ENCODE measurements around the gene PRPF6. TPM values are rescaled to one million over a fixed set of nuclear protein-coding genes. Genes with fewer than 3 reads are reported as not detected.

Gene PRPF6
- total and polyA plus RNA-seq, 10 donors, result 39.9 to 71.1 (median 60.8) TPM

DNA sequence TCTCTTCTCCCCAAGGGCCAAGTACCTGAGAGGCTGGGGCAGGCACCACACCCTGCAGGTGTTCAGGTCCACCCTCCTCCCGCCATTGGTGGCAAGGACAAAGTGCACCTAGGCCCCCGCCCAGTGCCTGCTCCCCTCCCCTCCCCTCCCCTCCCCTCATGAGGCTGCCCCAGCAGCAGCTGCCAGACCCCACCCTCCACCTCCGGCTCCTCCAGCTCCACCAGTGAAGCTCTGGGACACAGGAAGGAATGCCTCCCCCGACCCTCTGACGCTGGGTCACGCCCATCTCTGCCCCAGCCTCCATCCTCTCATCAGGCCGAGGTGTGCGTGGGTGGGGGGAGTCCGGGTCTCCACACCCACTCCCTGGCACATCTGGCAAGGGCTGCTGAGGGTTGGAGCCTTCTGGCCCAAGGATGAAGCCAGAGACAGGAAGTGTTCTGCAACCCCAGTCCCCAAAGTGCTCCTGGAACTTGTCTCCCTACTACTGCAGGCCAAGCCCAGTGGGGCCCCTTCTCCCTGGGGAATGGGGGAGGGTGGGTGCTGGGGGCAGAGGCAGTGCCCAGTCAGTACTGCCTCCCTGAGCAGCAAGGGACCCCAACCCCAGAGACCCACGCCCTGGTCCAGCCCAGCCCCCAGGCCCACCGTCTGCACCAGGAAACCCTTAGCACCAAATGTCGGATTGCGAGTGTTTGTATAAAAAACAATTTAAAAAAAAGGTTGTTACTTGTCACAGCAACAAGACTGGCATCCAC lies 23.1 kb upstream of the PRPF6 start:
- Histone ChIP-seq H3K36me3 (peaks cover 0 to 47% (median 33%) of the 10 kb centered on the region in 6 donors), H3K9me3 (no peaks in the 10 kb centered on the region), H3K4me1 (peaks cover 25 to 53% (median 45%) of the 10 kb centered on the region in 6 donors), H3K27me3 (replicated peaks in 1 of 7) (no peaks in the 10 kb centered on the region), H3K27ac (peak overlapping the region in 5 of 8 donors; percentile 65 to 96 (median 92)), H3K4me3 (peak overlapping the region in 2 of 8 donors; percentile 96 to 99)
- intact Hi-C loops (cut with DNase I; ENCODE audit: low total_unique reads), result no loop called here
- peak; percentile 79 for DNase-seq
- 47 to 64% (median 55%) methylated on average over 11 to 13 of the region's 13 CpGs for WGBS, 5 donors
- TF ChIP-seq, protein P1, sequence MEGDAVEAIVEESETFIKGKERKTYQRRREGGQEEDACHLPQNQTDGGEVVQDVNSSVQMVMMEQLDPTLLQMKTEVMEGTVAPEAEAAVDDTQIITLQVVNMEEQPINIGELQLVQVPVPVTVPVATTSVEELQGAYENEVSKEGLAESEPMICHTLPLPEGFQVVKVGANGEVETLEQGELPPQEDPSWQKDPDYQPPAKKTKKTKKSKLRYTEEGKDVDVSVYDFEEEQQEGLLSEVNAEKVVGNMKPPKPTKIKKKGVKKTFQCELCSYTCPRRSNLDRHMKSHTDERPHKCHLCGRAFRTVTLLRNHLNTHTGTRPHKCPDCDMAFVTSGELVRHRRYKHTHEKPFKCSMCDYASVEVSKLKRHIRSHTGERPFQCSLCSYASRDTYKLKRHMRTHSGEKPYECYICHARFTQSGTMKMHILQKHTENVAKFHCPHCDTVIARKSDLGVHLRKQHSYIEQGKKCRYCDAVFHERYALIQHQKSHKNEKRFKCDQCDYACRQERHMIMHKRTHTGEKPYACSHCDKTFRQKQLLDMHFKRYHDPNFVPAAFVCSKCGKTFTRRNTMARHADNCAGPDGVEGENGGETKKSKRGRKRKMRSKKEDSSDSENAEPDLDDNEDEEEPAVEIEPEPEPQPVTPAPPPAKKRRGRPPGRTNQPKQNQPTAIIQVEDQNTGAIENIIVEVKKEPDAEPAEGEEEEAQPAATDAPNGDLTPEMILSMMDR (IDR thresholded peaks at IDR 0.05 in 8 of 11, conservative IDR thresholded peaks at IDR 0.05 in 3 of 11), result no peak
- TF ChIP-seq POLR2AphosphoS5 (IDR thresholded peaks at IDR 0.05), result peak in 1 of 3 donors; percentile 17
- TF ChIP-seq POLR2A (IDR thresholded peaks at IDR 0.05), result no peak

DNA sequence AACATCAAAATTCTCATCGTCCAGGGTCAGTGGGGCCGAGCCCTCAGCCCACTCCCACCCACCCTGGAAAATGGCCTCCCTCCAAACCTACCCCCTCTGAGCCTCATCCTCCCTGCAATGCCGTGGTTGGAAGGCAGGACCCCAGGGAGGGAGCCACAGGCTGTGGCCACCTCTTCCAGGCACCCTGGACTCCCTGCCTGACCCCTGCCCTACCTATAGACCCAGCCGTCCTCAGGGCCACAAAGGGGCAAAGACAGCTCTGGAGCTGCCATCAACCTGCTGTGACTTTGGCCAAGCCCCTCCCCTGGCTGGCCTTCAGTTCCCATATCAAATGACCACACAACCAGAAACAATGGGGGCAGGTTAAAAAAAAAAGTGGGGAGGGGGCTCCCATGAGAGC lies 22.5 kb upstream of the PRPF6 start:
- no peak overlapping the region for H3K4me3 ChIP-seq
- peaks cover 0 to 51% (median 39%) of the 10 kb centered on the region in 6 donors for H3K36me3 ChIP-seq
- no peaks in the 10 kb centered on the region for H3K27me3 ChIP-seq (replicated peaks in 1 of 7)
- 80 to 88% (median 81%) methylated on average over 3 to 4 of the region's 4 CpGs for WGBS, 5 donors
- H3K4me1 ChIP-seq, result peaks cover 24 to 47% (median 40%) of the 10 kb centered on the region in 6 donors
- H3K27ac ChIP-seq, result peak overlapping the region in 2 of 8 donors; percentile 93 to 96
- no peak for DNase-seq
- TF ChIP-seq, protein P1 (IDR thresholded peaks at IDR 0.05 in 8 of 11, conservative IDR thresholded peaks at IDR 0.05 in 3 of 11), result no peak
- TF ChIP-seq POLR2AphosphoS5 (IDR thresholded peaks at IDR 0.05) (no peak), POLR2A (IDR thresholded peaks at IDR 0.05) (no peak)
- no peaks in the 10 kb centered on the region for H3K9me3 ChIP-seq
- intact Hi-C loops (cut with DNase I; ENCODE audit: low total_unique reads), result no loop called here

DNA sequence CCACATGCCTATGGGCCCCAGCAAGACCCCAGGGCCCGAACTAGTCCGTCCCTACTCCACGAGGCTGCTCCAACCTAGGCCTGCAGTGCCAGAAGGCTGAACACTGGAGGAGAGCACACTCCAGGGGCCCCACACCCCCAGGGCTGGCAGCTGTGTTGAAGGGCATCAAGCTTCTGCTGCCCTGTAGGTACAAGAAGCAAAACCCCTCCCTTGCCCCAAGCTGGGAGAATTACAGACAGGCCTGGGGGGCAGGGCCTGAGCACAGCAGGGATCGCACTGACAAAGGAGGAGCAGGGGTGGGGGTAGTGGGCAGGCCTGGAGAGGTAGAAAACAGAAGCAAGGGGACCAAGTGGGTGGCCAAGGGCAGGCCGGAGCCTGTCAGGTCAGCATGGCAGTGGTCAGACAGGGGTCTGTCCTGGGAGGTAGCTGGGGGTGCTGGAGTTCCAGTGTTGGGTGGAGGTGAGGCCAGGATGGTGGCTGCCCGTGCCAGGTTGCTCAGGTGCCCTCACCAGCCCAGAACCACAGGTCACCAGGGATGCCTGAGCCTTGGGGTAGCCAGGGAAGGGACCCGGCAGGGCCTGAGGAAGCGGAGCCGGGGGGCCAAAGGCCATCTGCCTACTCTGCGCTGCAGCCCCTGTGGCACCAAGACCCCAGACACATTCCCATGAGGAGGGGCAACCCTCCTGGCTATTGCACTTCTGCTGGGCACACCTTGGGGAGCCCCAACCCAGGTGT lies 21.8 kb upstream of the PRPF6 start:
- TF ChIP-seq POLR2A (IDR thresholded peaks at IDR 0.05) (no peak), POLR2AphosphoS5 (IDR thresholded peaks at IDR 0.05) (no peak)
- TF ChIP-seq, protein P1 (IDR thresholded peaks at IDR 0.05 in 8 of 11, conservative IDR thresholded peaks at IDR 0.05 in 3 of 11), result no peak
- H3K36me3 ChIP-seq, result peaks cover 0 to 57% (median 45%) of the 10 kb centered on the region in 6 donors
- no peak overlapping the region for H3K27ac ChIP-seq
- WGBS, 5 donors, result 84 to 94% (median 90%) methylated on average over 7 to 10 of the region's 10 CpGs
- intact Hi-C loops (cut with DNase I; ENCODE audit: low total_unique reads), result no loop called here
- peaks cover 17 to 40% (median 33%) of the 10 kb centered on the region in 6 donors for H3K4me1 ChIP-seq
- no peak for DNase-seq
- no peaks in the 10 kb centered on the region for H3K27me3 ChIP-seq (replicated peaks in 1 of 7)
- H3K9me3 ChIP-seq, result no peaks in the 10 kb centered on the region
- H3K4me3 ChIP-seq, result no peak overlapping the region

DNA sequence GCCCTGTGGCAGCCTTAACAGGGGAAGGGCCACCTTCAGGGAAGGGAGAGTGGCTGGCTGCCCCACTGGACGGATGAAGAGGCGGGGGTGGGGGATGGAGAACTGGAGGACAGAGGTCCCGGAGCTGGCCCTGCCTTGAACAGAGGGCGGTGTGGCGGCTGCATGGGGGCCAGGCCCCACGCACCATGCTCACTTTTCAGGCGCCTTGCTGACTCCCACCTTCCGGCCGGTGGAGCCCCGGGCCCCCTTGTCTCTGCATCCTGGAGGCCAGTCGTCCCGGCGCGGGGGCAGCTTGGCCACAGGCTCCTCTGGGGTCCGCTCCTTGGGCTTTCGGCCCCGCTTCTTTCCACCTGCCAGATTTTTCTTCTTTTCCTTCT lies 21.2 kb upstream of the PRPF6 start:
- TF ChIP-seq, protein P1 (IDR thresholded peaks at IDR 0.05 in 8 of 11, conservative IDR thresholded peaks at IDR 0.05 in 3 of 11), result no peak
- TF ChIP-seq POLR2AphosphoS5 (IDR thresholded peaks at IDR 0.05), result peak in 1 of 3 donors; percentile 21
- Histone ChIP-seq H3K4me3 (no peak overlapping the region), H3K36me3 (peaks cover 0 to 63% (median 50%) of the 10 kb centered on the region in 6 donors), H3K27me3 (replicated peaks in 1 of 7) (no peaks in the 10 kb centered on the region), H3K9me3 (no peaks in the 10 kb centered on the region), H3K27ac (no peak overlapping the region), H3K4me1 (peaks cover 12 to 34% (median 28%) of the 10 kb centered on the region in 6 donors)
- DNase-seq, result no peak
- 92 to 97% (median 95%) methylated on average over 11 to 17 of the region's 17 CpGs for WGBS, 5 donors
- intact Hi-C loops (cut with DNase I; ENCODE audit: low total_unique reads), result no loop called here

Data from spleen (tissue), 11 donors.